Karpas-422 (cell line): ENCODE results near the gene ARRB1. TPM values are rescaled to one million over a fixed set of nuclear protein-coding genes. Genes with fewer than 3 reads are reported as not detected.

Experiments
- DNase-seq: peaks from one replicate; pipeline ENCODE4 v3.0.0-alpha.2; 2015
- H2AFZ ChIP-seq: fragments of 200-600 bp; sonication (generic); 2 replicates; pipeline ENCODE4 v1.6.1; 2014; ENCODE audit warnings: antibody characterized with exemption, low read length, mixed read lengths
- H3K27ac ChIP-seq: fragments of 200-600 bp; sonication (generic); 2 replicates; pipeline ENCODE4 v1.5.1; 2014; ENCODE audit warnings: mild to moderate bottlenecking, low read length, moderate library complexity
- H3K27me3 ChIP-seq: fragments of 200-600 bp; sonication (generic); 2 replicates; pipeline ENCODE4 v1.6.1; 2014; ENCODE audit warnings: low read length, mixed read lengths
- H3K36me3 ChIP-seq: fragments of 200-600 bp; sonication (generic); 2 replicates; pipeline ENCODE4 v1.6.1; 2014; ENCODE audit warnings: low read length, mixed read lengths; ENCODE audit not compliant: insufficient read depth
- H3K4me1 ChIP-seq: fragments of 200-600 bp; sonication (generic); 2 replicates; pipeline ENCODE4 v1.6.1; 2014; ENCODE audit warnings: mild to moderate bottlenecking, low read length, mixed read lengths
- H3K4me2 ChIP-seq: fragments of 200-600 bp; sonication (generic); 2 replicates; pipeline ENCODE4 v1.6.1; 2014; ENCODE audit warnings: low read length, low read depth, mild to moderate bottlenecking; ENCODE audit not compliant: poor library complexity, severe bottlenecking
- H3K4me3 ChIP-seq: fragments of 200-600 bp; sonication (generic); 2 replicates; pipeline ENCODE4 v1.5.1; 2014; ENCODE audit warnings: mild to moderate bottlenecking, antibody characterized with exemption, low read length, mixed read lengths
- H3K79me2 ChIP-seq: fragments of 200-600 bp; sonication (generic); 2 replicates; pipeline ENCODE4 v1.6.1; 2014; ENCODE audit warnings: mild to moderate bottlenecking, low read length, mixed read lengths
- H3K9ac ChIP-seq: fragments of 200-600 bp; sonication (generic); 2 replicates; pipeline ENCODE4 v1.6.0; 2014; ENCODE audit warnings: low read length
- H3K9me2 ChIP-seq: fragments of 200-600 bp; sonication (generic), shearing (Covaris generic); replicated peaks from 2 replicates; pipeline ENCODE4 v1.6.0; 2014; ENCODE audit warnings: mild to moderate bottlenecking, low read length, moderate library complexity; ENCODE audit not compliant: insufficient read depth
- H3K9me3 ChIP-seq: fragments of 300-700, 200-600 bp; sonication (generic); 2 replicates; pipeline ENCODE4 v1.6.1; 2014; ENCODE audit warnings: low read length, mixed read lengths
- H4K20me1 ChIP-seq: fragments of 200-600 bp; sonication (generic); 2 replicates; pipeline ENCODE4 v1.6.1; 2014; ENCODE audit warnings: mild to moderate bottlenecking, antibody characterized with exemption, low read length, low read depth; ENCODE audit not compliant: insufficient read depth
- total RNA-seq: library from RNA; depleted of rRNA; stranded (reverse); fragments of >200 nt; shearing (Covaris generic); gene quantifications from 2 replicates; pipeline ENCODE4 v1.2.3, GENCODE V29; 2014; ENCODE audit warnings: low replicate concordance

Gene ARRB1
- total RNA-seq, 1 experiment from 2014 or later, result not detected

DNA sequence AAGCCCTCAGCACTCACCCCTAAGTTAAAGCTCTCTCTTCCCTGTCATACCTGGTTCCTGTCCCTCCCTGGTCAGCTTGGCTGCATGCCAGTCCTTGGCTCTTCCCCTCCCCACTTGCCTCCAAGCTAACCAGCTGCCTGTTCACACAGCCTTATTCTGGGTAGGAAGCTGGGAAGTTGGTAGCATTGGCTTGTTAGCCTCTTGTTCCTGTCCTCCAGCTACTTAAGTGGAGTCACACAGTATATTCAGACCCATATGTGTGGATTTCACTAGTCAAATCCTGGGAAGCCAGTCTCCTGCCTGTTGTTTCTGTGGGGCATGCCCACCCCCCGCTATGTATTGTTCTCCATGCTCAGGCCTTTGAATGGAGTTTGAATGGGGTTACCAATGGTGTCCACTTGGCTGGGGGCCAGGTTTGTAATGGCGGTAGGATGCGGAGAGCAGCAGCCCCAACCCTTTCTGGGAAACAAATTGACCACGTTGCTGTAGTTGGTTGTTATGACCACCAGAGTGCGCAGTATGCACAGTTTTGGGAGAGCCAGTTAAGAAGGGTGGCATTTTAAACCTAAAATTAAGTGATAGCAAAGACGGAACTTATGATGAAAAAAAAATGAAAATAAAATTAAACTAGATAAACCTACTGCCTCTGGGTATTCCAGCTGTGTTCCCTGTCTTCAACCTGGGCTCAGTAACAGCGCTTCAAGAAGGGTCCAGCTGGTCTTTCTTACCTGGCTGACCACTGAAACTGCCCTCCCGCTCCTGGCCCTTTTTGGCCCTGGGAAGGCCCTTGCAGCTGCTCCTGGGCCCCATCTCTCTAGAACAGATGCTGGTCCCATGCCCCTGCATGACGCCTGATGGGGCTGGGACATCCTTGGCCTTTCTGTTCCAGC lies 37.2 kb upstream of the ARRB1 start:
- Histone ChIP-seq H3K9me2 (no peaks in the 10 kb centered on the region), H3K36me3 (no peaks in the 10 kb centered on the region), H2AFZ (no peak overlapping the region), H3K4me2 (no peak overlapping the region), H3K27ac (no peak overlapping the region), H3K27me3 (no peaks in the 10 kb centered on the region), H3K79me2 (no peaks in the 10 kb centered on the region), H3K4me3 (no peak overlapping the region), H4K20me1 (no peaks in the 10 kb centered on the region), H3K4me1 (peaks cover 2% of the 10 kb centered on the region; the same call in 1 of the 2 replicates), H3K9ac (no peak overlapping the region), H3K9me3 (no peaks in the 10 kb centered on the region)
- DNase-seq, result peak; percentile 93

- Histone ChIP-seq H3K27ac (no peak overlapping the region), H3K9me2 (no peaks in the 10 kb centered on the region), H2AFZ (no peak overlapping the region), H3K4me2 (no peak overlapping the region), H3K27me3 (no peaks in the 10 kb centered on the region), H3K4me1 (peaks cover 2% of the 10 kb centered on the region; the same call in 1 of the 2 replicates), H3K4me3 (no peak overlapping the region), H3K9ac (no peak overlapping the region), H4K20me1 (no peaks in the 10 kb centered on the region), H3K9me3 (no peaks in the 10 kb centered on the region), H3K36me3 (no peaks in the 10 kb centered on the region), H3K79me2 (no peaks in the 10 kb centered on the region)
- DNase-seq, result no peak
Measured at GRCh38 chr11:75387736-75388294, 36.4 kb upstream of the ARRB1 start.

DNA sequence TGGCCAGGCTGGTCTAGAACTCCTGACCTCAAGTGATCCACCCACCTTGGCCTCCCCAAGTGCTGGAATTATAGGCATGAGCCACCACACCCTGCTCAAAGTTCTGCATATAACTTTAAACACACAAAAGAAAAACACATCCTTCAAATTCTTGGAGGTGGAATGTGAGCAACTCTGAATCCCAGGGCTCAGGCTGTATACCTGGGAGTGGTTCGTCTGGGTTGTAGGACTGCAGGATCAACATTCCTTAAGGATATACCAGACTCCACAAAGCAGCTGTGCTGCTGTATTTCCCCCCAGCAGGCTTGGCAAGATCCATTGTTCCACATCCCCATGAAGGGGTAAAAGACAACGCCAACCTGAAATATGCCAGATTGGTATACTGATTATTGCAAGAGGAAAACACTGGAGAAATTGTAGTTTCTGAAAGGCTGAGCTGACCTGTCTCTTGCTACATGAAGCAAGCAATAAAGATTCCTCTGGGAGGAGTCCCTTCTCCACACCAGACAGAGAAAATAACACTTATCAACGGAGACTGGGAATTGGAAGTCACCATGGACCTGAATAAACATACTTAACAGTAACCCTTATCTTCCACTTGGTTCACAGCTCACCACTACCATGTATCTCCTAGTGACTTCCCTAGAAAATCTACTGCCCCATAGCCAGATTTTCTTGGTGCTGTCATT lies 35.6 kb upstream of the ARRB1 start:
- Histone ChIP-seq H3K27ac (no peak overlapping the region), H3K27me3 (no peaks in the 10 kb centered on the region), H3K9ac (no peak overlapping the region), H3K4me1 (peaks cover 2% of the 10 kb centered on the region; the same call in 1 of the 2 replicates), H3K4me2 (no peak overlapping the region), H3K9me2 (no peaks in the 10 kb centered on the region), H4K20me1 (no peaks in the 10 kb centered on the region), H2AFZ (no peak overlapping the region), H3K9me3 (no peaks in the 10 kb centered on the region), H3K79me2 (no peaks in the 10 kb centered on the region), H3K36me3 (no peaks in the 10 kb centered on the region), H3K4me3 (no peak overlapping the region)
- no peak for DNase-seq

- Histone ChIP-seq H4K20me1 (no peaks in the 10 kb centered on the region), H3K4me2 (no peak overlapping the region), H3K4me1 (peaks cover 2% of the 10 kb centered on the region; the same call in 1 of the 2 replicates), H3K4me3 (no peak overlapping the region), H3K27me3 (no peaks in the 10 kb centered on the region), H3K9ac (no peak overlapping the region), H3K79me2 (no peaks in the 10 kb centered on the region), H3K9me2 (no peaks in the 10 kb centered on the region), H3K9me3 (no peaks in the 10 kb centered on the region), H3K36me3 (no peaks in the 10 kb centered on the region), H2AFZ (no peak overlapping the region), H3K27ac (no peak overlapping the region)
- DNase-seq, result peak; percentile 88
Measured at GRCh38 chr11:75384438-75385080, 33.1 kb upstream of the ARRB1 start.

DNA sequence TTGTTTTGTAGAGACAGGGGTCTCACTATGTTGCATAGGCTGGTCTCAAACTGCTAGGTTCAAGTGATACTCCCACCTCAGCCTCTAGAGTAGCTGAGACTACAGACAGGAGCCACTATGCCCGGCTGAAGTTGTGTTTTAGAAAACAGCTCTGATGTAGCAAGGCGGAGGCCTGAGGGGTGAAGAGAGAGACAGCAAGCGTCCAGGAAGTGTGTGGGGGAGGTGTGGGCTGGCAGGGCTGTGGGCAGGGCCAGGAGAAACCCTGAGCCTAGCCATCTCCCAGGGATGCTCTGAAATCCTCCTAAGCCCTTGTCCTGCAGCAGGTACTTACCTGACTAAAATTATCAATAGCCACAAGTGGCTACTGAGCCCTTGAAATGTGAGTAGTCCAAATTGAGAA lies 31.8 kb upstream of the ARRB1 start:
- Histone ChIP-seq H3K4me1 (no peaks in the 10 kb centered on the region), H3K4me3 (no peak overlapping the region), H3K27me3 (no peaks in the 10 kb centered on the region), H3K27ac (no peak overlapping the region), H3K36me3 (no peaks in the 10 kb centered on the region), H3K9ac (no peak overlapping the region), H3K4me2 (no peak overlapping the region), H3K79me2 (no peaks in the 10 kb centered on the region), H3K9me2 (no peaks in the 10 kb centered on the region), H2AFZ (no peak overlapping the region), H3K9me3 (no peaks in the 10 kb centered on the region), H4K20me1 (no peaks in the 10 kb centered on the region)
- no peak for DNase-seq

DNA sequence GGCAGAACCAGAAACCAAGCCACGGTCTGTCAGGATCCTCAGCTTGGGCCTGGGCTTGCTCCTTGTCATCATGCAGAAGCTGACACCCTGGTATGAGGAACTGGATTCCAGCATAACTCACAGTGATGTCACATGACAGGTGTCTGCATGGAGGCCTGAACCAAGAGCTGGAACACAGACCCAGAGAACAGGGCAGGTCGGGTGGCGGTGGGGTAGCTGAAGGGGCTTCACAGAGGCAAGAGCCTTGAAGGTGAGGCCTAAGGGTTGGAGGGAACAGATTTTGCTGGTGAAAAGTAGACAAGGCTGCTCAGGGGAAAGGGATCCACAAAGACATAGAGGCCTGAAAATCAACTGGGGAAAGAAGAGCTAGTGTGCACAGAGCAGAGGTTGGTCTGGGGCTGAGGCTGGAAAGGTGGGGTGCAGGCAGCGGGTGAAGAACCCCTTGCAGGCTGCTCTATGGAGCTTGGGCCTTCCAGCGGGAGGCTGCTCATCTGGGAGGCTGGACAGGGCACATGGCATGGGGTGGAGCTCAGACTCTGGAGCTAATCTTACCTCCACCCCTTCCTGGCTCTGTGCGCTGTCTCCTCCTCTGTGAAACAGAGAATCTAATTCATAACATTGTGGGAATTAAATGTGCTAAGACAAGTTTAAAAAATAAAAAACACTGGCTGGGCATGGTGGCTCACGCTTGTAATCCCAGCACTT lies 29.4 kb upstream of the ARRB1 start:
- Histone ChIP-seq H3K36me3 (no peaks in the 10 kb centered on the region), H4K20me1 (no peaks in the 10 kb centered on the region), H3K27ac (no peak overlapping the region), H3K9me3 (no peaks in the 10 kb centered on the region), H3K27me3 (no peaks in the 10 kb centered on the region), H3K4me2 (no peak overlapping the region), H3K9ac (no peak overlapping the region), H3K4me1 (no peaks in the 10 kb centered on the region), H3K9me2 (no peaks in the 10 kb centered on the region), H3K4me3 (no peak overlapping the region), H2AFZ (no peak overlapping the region), H3K79me2 (no peaks in the 10 kb centered on the region)
- DNase-seq, result no peak

DNA sequence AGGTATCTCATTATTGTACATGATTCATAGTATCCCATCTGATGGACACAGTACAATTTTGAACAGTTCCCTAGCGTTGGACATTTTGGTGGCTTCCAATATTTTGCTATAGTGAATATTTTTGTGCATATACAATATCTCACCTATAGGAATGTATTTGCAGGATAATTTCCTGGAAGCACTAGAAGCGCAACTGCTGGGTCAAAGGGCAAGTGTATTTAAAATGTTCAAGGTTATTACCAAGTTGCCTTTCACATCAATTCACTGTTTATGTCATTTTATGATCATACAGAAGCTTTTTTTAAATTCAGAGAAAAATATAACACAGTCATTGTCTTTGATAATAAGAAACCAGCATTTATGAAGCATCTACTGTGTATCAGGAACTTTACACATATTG lies 28.8 kb upstream of the ARRB1 start:
- H3K79me2 ChIP-seq, result no peaks in the 10 kb centered on the region
- H3K27ac ChIP-seq, result no peak overlapping the region
- no peaks in the 10 kb centered on the region for H3K9me2 ChIP-seq
- H2AFZ ChIP-seq, result no peak overlapping the region
- H3K9me3 ChIP-seq, result no peaks in the 10 kb centered on the region
- no peak overlapping the region for H3K9ac ChIP-seq
- H3K4me1 ChIP-seq, result no peaks in the 10 kb centered on the region
- no peak overlapping the region for H3K4me3 ChIP-seq
- DNase-seq, result no peak
- no peaks in the 10 kb centered on the region for H4K20me1 ChIP-seq
- H3K36me3 ChIP-seq, result no peaks in the 10 kb centered on the region
- H3K27me3 ChIP-seq, result no peaks in the 10 kb centered on the region
- H3K4me2 ChIP-seq, result no peak overlapping the region
